NCI-H1930 (cell line): ENCODE results near the gene GLP1R.

Source experiments
- DNase-seq, 2 experiments: peaks; one replicate each; lab custom pipeline; 2025; lab: John Stamatoyannopoulos, UW

GLP1R gene

DNA sequence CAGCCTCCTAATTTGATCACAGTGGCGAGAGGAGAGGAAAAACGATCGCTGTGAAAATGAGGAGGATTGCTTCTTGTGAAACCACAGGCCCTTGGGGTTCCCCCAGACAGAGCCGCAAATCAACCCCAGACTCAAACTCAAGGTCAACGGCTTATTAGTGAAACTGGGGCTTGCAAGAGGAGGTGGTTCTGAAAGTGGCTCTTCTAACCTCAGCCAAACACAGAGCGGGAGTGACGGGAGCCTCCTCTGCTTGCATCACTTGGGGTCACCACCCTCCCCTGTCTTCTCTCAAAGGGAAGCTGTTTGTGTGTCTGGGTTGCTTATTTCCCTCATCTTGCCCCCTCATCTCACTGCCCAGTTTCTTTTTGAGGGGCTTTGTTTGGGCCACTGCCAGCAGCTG lies 37.7 kb downstream of the GLP1R start:
- no peak for DNase-seq

DNA sequence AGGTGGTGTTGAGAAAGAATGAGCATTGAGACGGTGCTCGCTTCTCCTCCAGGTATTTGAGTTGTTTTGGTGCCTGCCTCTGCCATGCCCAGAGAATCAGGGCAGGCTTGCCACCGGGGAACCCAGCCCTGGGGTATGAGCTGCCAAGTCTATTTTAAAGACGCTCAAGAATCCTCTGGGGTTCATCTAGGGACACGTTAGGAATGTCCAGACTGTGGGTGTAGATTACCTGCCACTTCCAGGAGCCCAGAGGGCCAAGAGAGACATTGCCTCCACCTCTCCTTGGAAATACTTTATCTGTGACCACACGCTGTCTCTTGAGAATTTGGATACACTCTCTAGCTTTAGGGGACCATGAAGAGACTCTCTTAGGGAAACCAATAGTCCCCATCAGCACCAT lies 38.1 kb downstream of the GLP1R start:
- no peak for DNase-seq

DNA sequence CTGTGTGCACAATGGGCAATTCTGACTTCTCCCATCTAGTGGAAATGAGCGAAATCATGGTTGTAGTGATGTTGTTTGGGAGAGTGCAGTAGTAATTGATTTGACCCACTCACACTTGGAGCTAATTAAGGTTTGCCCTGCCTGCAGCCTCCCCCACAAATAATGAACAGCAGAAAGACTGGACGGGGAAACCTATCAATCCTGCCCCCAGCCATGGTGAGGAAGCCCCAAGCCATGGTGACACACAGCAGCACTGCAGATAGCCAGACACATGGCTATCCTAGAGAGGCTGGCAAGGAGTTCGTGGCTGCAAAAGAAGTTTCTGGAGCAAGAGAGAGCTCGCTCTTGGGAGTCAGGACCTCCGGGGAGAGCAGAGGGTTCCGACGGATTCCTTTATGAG lies 38.6 kb downstream of the GLP1R start:
- DNase-seq: no peak

DNA sequence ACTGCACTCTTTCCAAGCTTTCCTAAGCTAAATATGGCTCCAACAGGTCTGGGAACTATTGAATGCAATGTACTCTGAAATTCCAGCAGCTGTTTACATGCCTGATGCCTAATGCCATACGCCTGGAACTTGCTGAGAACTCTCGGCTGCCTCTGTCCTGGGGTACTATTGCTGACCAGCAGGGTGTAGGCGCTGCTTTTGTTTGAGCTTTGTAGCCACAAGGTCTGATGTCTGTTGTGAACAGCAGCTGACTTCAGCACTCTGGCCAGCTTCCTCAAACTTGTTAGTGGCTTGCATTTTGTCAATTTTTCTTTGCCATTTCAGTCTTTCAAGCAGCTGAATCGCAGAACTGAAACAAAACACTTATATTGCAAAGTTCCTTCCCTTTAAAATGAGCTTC lies 39.8 kb downstream of the GLP1R start:
- no peak for DNase-seq

DNA sequence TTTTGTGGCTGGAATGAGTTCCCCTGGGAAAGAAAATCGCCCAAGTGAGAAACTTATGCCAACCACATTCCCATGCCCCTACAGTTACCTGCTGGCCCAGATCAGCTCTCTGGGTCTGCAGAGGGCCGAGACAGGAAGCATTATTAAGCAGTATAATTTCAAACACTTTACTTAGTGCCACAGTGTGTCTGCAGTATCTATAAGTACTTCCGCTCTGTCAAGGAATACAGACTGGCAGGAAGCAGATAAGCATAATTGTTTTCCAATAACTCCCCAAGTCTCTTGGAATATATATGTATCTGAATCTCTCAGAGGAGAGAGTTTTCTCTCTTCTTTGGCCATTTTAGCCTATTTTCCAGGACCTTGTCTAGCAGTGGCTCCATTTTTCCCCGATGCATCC lies 41.5 kb downstream of the GLP1R start:
- no peak for DNase-seq

DNA sequence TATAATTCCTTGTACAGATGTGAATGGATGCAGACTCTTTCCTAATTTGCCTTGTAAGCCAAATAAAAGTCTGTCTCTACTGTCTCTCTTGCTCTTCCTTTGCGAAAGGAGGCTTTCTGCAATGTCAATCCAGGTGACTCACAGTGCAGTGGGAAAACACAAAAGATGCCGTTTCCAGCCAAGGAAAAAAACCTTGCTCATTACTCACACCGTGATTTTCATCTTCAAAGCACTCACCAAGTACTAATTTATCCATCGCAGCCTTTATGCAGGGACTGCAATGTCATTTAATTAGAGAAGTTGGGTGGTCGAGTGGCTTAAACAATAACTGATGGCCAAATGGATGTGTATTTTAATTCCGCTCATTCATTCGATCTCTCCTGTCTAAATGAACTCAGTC lies 42.6 kb downstream of the GLP1R start:
- no peak for DNase-seq

DNA sequence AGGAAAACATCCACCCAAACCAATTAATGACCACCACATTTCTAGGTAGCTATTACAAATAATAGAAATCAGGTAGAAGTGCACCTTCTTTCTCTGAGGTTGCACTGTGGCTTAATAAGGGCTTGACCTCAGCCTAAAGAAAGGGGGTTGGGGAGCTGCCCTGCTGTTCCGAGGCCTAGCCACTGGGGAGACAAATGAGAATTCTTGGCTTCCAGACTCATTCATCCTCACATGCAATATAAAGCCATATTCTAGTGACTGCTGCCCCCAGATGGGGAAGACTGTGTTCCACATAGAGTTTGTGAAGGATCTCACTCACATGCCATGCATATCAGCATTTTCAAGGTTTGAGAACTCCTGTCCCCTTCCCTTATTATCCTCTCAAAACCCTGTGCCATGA lies 43.5 kb downstream of the GLP1R start:
- no peak for DNase-seq

DNA sequence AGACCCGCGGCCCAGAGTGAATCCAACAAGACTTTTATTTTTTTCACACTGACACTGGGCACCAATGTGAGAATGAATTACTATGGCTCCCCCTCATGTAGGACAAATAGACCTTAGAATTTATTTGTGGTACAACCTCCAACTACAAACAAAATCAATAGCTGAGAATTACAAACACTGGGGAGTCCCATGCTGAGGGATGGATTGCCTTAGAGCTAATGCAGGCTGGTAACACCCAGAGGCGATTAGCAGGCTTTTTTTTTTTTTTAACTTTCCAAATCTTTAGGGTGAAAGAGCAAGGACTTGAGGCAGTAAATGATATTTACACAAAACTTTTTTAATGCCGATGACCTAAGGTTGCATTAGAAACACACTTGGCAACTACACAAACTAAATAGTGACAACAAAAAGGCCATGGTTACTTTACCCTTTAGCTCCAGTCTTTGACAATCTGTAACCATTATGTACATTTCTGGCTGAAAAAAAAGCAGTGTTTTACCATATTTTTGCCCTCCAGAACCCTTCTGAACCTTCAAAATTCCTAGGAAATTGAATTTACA lies 44.6 kb downstream of the GLP1R start:
- no peak for DNase-seq

DNA sequence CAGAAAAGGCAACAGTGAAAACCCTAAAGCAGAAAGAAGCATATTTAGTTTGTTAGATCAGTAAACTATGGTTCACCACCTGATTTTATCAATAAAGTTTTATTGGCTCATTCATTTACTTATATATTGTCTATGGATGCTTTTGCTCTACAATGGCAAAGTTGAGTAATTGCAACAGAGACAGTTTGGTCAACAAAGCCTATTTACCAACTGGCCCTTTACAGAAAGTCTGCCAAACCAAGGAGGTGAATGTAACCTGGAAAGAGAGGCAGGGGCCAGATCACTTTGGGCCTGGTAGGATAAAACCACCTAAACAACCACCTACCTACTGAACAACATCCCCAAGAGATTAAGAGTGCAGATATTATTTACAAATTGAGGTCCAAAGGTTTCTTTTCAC lies 47.0 kb downstream of the GLP1R start:
- DNase-seq: no peak

DNA sequence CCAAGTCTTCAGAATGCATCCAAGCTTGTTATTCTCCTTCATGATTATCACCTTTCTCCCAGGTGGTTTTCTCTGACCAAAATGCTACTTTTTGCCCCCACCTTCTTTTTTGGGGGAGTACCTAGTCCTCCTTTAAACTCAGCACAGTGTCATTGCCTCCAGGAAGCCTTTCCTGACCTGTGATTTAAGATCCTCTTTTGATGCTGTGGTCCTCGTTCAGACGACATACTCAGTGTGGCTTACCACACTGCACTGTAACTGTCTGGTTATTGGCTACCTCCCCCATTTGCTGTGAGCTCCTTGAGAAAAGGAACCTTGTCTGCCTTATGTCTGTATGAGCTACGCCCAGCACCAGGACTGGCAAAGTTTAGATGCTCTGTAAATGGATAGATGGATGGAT lies 51.8 kb downstream of the GLP1R start:
- DNase-seq: no peak

DNA sequence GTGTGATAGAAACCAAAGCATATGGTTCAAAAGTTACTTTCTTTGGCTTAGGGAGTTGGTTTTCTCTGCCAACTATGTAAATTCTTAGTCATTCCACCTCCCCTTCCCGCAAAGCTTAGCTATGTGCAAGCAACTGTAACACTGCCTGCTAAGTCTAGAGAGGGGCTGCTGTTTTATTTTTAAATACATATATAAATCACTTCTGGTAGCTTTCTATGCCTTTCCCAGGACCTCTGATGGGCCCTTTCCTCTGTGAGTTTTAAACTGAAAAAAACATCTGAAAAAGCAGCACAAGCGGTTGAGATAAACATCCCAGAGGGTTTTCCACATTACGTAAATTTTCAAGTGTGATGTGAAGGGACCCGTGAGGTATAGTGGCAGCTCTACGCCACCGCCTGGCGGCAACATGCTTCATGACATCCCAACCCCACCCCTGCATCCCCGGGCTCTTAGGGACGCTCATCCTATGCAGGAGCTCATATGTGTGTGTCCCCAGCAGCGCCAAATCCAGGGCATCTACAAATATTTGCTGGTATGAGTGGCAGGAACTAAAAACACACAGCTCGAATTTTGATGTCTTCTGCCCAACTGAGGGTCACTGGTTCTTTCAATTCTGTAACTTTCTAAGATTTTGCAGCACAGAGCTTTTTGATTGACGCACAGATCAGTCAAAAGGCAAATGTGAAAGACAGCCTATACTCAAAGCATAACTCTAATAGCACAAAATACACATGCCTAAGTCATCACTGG lies 53.7 kb downstream of the GLP1R start:
- DNase-seq: no peak

DNA sequence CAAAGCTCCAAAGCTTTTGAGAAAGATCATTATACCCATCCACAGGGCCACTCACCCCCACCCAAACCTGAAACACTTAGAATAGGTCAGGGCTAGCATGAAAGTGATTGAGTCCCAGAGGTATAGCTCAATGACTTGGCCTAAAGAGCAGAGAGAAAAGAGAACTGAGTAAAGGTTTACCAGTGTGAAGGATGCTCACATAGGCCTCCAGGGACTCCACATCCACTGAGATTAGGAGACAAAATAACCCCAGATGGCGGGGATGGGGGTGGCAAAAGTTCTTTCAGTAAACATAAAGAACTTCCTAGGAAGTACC lies 54.2 kb downstream of the GLP1R start:
- no peak for DNase-seq

DNA sequence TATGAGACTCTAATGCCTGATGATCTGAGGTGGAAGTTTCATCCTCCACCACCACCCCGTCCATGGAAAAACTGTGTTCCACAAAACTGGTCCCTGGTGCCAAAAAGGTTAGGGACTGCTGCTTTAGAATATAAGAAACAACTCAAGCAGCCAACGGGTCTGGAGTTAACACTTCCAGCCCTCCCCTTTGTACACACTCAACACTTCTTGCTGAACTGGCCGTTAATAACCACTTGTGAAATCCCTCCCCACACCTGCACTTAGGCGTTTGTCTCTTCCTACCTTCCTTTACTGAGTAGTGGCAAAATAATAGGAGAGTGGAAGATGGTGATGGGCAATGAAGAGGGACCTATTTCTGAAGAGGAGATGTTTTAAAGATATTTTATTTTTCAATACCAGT lies 55.9 kb downstream of the GLP1R start:
- no peak for DNase-seq

DNA sequence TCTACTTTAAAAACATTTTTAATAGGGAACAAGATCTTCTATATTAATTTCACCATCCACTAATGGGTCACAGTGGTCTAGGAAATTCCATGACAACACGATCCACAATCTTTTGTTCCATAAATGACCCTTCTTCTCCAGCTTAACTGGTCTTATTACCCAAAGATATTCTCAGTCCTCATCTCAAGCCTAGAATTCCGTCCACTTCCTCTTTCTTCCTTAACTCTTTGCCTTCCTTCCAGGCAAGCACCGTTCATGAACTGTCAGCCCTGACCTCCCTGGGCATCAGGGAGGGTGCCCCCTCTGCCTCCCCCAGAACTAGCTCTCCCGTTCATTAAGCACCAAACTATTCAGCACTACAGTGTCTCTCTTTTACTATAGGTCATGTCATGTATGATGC lies 58.5 kb downstream of the GLP1R start:
- DNase-seq: no peak

DNA sequence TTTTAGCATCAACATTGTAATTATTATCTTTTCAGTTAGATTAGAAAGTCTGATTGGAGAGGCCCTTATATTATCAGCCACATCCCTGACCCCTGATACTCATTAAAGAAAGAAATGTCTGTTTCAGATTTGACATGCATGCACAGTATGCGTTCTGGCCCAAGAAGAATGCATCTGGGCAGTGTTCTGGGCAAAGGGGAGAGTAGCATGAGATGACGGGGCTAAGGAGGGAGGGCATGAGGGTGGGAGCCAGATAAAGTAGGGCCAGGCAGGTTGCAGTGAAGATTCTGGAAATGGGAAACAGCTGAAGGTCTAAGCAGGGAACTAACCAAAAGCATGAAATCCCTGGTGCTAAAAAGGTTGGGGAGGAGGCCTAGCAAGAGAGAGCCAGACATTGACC lies 59.1 kb downstream of the GLP1R start:
- no peak for DNase-seq

DNA sequence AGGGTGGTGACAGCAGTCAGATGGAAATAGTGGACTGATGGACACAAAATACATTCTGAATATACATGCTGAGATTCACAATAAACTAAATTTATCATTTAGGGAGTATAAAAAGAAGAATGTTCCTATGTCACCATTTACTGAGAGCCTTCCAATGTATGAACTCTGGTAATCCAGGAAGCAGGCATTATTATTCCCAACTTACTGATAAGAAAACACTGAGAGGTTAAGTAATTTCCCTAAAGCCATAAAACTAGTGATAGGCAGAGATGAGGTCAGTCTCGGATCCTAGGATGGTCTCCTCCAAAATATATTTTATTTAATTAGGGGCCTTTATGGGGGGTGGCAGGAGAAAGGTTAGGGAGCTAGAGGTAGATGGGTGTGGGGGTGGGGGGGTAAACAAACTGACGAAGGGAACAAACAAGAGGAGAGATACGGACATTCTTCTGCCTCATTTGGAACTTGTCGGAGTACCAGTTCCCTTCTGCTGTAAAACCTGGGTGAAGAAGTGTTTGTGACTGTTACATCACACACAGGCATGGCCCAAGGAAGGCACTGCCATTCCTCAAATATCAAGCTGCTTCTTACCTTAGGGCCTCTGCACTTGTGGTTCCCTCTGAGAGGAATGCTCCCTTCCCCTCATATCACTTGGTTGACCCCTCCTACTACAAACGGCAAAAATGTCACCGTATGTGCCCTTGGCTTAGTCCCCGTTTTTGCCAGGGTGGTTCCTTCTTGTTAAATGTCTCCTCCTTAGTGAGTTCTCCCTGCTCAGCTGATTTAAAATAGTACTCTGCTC lies 59.7 kb downstream of the GLP1R start:
- DNase-seq: no peak

DNA sequence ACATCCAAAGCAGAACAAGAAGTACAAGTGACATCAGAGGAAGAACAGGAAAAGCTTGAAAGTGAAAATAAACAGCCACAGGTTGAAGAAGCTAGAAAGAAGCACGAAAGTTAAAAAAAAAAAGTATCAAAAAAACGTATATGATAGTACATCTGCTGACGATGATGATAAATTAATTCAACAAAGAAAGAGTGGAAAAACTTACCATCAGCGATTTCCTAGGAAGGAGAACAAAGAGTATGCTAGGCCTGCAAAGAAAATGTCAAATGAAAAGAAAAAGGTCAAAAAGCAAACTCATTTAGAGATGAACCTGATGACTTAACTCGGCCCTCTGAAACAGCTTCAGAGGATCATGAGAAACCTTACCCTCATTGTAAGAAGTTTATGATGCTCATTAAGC lies 62.7 kb downstream of the GLP1R start:
- DNase-seq: no peak

DNA sequence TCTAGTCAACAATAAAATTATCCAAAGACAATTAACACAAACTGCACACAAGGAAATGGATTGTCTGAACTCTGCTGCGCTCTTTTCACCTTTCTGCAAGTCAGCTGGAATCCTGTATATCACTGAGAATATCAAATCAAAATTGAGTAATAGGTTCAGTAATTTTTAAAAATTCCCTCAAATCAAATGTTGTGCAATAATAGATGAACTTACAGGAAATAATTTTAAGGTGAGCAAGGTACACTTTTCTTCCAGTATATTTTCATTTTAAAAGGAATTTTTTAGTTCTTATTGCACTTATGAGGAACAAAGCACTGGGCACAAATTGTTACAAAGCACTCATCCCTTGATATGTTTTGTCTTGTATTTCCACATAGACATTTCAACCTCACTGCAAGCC lies 65.2 kb downstream of the GLP1R start:
- no peak for DNase-seq

DNA sequence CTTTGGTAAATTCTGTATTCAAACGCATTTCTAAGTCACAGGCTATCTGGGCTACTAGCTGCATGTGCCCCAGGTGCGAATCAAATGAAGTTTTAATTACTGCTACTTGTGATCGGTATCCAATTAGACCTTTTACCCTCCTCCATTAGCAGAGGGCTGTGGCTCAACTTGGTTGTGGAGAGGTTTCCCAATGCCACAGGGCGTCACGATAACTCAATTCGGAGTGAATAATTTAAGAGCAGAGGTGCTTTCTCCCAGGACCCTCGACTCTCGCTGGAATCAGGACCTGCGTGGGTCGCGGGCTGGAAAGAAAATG lies 65.8 kb downstream of the GLP1R start:
- no peak for DNase-seq

DNA sequence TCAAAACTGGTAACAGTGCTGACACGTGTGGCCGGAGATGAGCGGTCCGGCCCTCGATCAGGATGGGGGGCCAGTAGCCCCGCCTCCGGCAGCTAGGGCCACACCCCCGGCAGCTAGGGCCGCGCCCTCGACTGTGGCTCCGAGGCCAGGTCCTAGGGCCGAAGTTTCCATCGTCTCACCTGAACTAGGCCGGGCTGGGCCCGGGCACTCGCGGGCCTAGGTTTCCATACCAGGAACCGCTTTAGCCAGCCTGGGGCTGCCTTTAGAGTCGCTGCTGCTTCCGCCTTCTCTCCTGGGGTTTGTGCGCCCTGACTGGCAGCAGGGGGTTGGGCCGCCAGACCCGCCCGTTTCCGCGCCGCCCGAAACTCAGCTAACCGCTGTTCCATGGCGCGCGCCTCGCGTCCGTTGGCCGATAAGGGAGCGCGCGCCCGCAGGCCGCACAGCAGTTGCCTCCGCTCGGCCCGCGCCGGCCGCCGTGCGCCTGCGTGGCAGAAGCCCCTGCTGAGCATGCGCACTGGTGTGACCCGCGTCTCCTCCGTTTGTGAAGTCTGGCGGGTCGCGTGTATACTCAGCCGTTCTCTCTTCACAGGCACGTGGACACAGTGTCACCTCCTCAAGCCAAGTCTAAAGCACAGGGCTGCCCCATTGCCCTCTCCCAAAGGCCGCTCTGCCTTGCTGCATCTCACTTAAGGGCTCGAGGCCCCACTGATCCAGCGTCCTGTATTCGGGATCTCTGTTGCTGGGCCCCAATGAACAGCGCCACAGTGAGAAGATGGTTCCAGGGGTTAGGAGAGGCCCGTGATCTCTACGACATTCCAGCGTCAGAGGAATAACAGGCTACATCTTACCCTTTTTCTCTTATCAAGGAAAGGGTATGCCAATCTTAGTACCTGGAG lies 66.4 kb downstream of the GLP1R start, which contains the start of gene SAYSD1:
SAYSD1 (minus strand) TSS at position 483 of the 896 bp plus-strand sequence; CDS start at position 386, 97 bp downstream.
- DNase-seq: peak; percentile 87 to 96

DNA sequence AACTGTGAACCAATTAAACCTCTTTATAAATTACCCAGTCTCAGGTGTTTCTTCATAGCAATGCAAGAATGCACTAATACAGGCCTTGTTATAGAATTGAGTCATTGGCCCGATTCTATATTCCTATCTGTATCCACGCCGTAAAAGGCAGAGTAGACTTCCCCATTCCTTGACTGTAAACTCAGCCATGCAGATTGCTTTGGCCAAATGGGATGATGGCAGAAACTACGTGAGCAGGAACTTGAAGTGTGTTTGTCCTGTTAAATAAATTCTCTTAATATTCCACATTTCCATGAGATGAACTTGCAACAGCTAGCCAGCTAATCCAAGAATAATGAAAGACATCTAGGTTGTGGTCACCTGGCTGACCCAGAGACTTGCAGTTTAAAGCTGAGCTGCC lies 70.3 kb downstream of the GLP1R start:
- no peak for DNase-seq

DNA sequence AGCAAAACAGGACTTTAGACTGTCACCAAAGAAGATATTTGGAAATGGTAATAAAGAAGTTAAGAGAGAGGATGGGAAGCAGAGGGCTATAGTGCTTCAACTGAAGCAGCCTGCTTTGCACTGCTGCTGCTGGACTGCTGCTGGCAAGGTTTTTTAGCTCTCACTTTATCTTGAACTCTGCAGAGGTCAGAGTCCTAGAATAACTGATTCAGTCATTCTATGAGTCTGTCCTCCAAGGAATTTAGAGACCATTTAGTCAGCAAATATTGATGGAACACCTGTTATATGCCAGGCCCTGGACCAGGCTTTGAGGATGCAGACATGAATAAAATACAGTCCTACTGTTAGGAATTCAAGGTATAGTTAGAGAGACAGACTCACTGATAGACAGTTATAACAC lies 75.5 kb downstream of the GLP1R start:
- no peak for DNase-seq

DNA sequence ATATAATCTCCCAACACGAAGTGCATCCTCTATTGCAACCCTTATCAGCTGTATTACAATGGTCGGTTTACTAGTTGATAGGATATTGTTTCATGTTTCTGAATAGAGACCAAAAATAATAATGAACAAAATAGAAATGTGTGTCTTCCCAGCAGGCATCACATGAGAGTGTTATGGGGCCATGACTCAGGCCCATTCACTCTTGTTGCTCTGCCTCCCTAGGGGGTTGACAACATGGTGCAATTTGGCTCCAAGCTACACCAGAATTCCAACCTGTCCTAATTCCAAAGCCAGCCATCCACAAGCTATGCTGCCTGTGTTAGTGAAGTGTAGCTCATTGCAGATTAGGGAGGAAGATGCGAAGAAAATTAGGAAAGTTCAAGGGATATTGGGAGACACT lies 79.5 kb downstream of the GLP1R start:
- no peak for DNase-seq
